ENCODE results near the gene NAA60. TPM values are rescaled to one million over a fixed set of nuclear protein-coding genes. Genes with fewer than 3 reads are reported as not detected.
"Not testable (repeated sequence)": the region's sequence is repeated elsewhere in the genome, so short reads cannot be mapped to it uniquely, and the experiment has no call there.

NAA60 gene
- total RNA-seq, 1 donor from 2014 or later, result 36.2 TPM

GRCh38 chr16:3511286-3512180, 68.1 kb downstream of the NAA60 start:
- H3K4me1 Mint-ChIP-seq (ENCODE audit: low read depth), result peaks cover 38% of the 10 kb centered on the region
- intact Hi-C loops (cut with micrococcal nuclease), result no loop called here
- H3K36me3 Mint-ChIP-seq (ENCODE audit: low read depth), result peaks cover 55% of the 10 kb centered on the region
- H3K9me3 Mint-ChIP-seq, result no peaks in the 10 kb centered on the region
- H3K27me3 Mint-ChIP-seq (ENCODE audit: low read depth), result no peaks in the 10 kb centered on the region
- no peak overlapping the region for H3K27ac Mint-ChIP-seq
- DNase-seq (ENCODE audit: low spot score), result no peak
- H3K4me3 Mint-ChIP-seq (ENCODE audit: low read depth), result no peak overlapping the region

- Mint-ChIP-seq H3K27me3 (ENCODE audit: low read depth) (no peaks in the 10 kb centered on the region), H3K36me3 (ENCODE audit: low read depth) (peaks cover 51% of the 10 kb centered on the region), H3K9me3 (no peaks in the 10 kb centered on the region), H3K4me1 (ENCODE audit: low read depth) (peaks cover 27% of the 10 kb centered on the region), H3K4me3 (ENCODE audit: low read depth) (no peak overlapping the region), H3K27ac (no peak overlapping the region)
- no peak for DNase-seq (ENCODE audit: low spot score)
- intact Hi-C loops (cut with micrococcal nuclease), result no loop called here
These were observed 70.6 kb downstream of the NAA60 start for GRCh38 chr16:3513892-3514583.

- H3K4me1 Mint-ChIP-seq (ENCODE audit: low read depth), result peaks cover 21% of the 10 kb centered on the region
- no peak overlapping the region for H3K27ac Mint-ChIP-seq
- intact Hi-C loops (cut with micrococcal nuclease), result no loop called here
- H3K36me3 Mint-ChIP-seq (ENCODE audit: low read depth), result peaks cover 49% of the 10 kb centered on the region
- H3K9me3 Mint-ChIP-seq, result no peaks in the 10 kb centered on the region
- no peaks in the 10 kb centered on the region for H3K27me3 Mint-ChIP-seq (ENCODE audit: low read depth)
- no peak for DNase-seq (ENCODE audit: low spot score)
- H3K4me3 Mint-ChIP-seq (ENCODE audit: low read depth), result no peak overlapping the region
These were observed 71.1 kb downstream of the NAA60 start for GRCh38 chr16:3514621-3515020.

- no peak overlapping the region for H3K4me3 Mint-ChIP-seq (ENCODE audit: low read depth)
- intact Hi-C loops (cut with micrococcal nuclease), result no loop called here
- no peak overlapping the region for H3K27ac Mint-ChIP-seq
- DNase-seq (ENCODE audit: low spot score), result no peak
- no peaks in the 10 kb centered on the region for H3K27me3 Mint-ChIP-seq (ENCODE audit: low read depth)
- H3K9me3 Mint-ChIP-seq, result no peaks in the 10 kb centered on the region
- peaks cover 48% of the 10 kb centered on the region for H3K36me3 Mint-ChIP-seq (ENCODE audit: low read depth)
- H3K4me1 Mint-ChIP-seq (ENCODE audit: low read depth), result peaks cover 15% of the 10 kb centered on the region
These were observed 72.4 kb downstream of the NAA60 start for GRCh38 chr16:3515897-3516296.

GRCh38 chr16:3518292-3518985, 75.0 kb downstream of the NAA60 start:
- DNase-seq (ENCODE audit: low spot score), result no peak
- peaks cover 47% of the 10 kb centered on the region for H3K36me3 Mint-ChIP-seq (ENCODE audit: low read depth)
- H3K27ac Mint-ChIP-seq, result no peak overlapping the region
- no peaks in the 10 kb centered on the region for H3K27me3 Mint-ChIP-seq (ENCODE audit: low read depth)
- peaks cover 11% of the 10 kb centered on the region for H3K4me1 Mint-ChIP-seq (ENCODE audit: low read depth)
- intact Hi-C loops (cut with micrococcal nuclease), result no loop called here
- H3K9me3 Mint-ChIP-seq, result no peaks in the 10 kb centered on the region
- H3K4me3 Mint-ChIP-seq (ENCODE audit: low read depth), result no peak overlapping the region

GRCh38 chr16:3518986-3519348, 75.5 kb downstream of the NAA60 start:
- Mint-ChIP-seq H3K27ac (no peak overlapping the region), H3K4me3 (ENCODE audit: low read depth) (no peak overlapping the region), H3K4me1 (ENCODE audit: low read depth) (peaks cover 6% of the 10 kb centered on the region), H3K36me3 (ENCODE audit: low read depth) (peaks cover 42% of the 10 kb centered on the region), H3K9me3 (no peaks in the 10 kb centered on the region), H3K27me3 (ENCODE audit: low read depth) (no peaks in the 10 kb centered on the region)
- DNase-seq (ENCODE audit: low spot score), result no peak
- intact Hi-C loops (cut with micrococcal nuclease), result no loop called here

GRCh38 chr16:3519581-3519980, 76.1 kb downstream of the NAA60 start:
- Mint-ChIP-seq H3K36me3 (ENCODE audit: low read depth) (peaks cover 38% of the 10 kb centered on the region), H3K27ac (no peak overlapping the region), H3K4me3 (ENCODE audit: low read depth) (no peak overlapping the region), H3K9me3 (no peaks in the 10 kb centered on the region), H3K4me1 (ENCODE audit: low read depth) (peaks cover 1% of the 10 kb centered on the region), H3K27me3 (ENCODE audit: low read depth) (no peaks in the 10 kb centered on the region)
- DNase-seq (ENCODE audit: low spot score), result no peak
- intact Hi-C loops (cut with micrococcal nuclease), result no loop called here

- Mint-ChIP-seq H3K9me3 (no peaks in the 10 kb centered on the region), H3K4me1 (ENCODE audit: low read depth) (no peaks in the 10 kb centered on the region), H3K27ac (no peak overlapping the region), H3K27me3 (ENCODE audit: low read depth) (no peaks in the 10 kb centered on the region), H3K4me3 (ENCODE audit: low read depth) (no peak overlapping the region), H3K36me3 (ENCODE audit: low read depth) (peaks cover 39% of the 10 kb centered on the region)
- DNase-seq (ENCODE audit: low spot score), result no peak
- intact Hi-C loops (cut with micrococcal nuclease), result no loop called here
These were observed 76.9 kb downstream of the NAA60 start for GRCh38 chr16:3520413-3520812.

- H3K27me3 Mint-ChIP-seq (ENCODE audit: low read depth), result no peaks in the 10 kb centered on the region
- intact Hi-C loops (cut with micrococcal nuclease), result no loop called here
- peaks cover 39% of the 10 kb centered on the region for H3K36me3 Mint-ChIP-seq (ENCODE audit: low read depth)
- H3K4me1 Mint-ChIP-seq (ENCODE audit: low read depth), result peaks cover 2% of the 10 kb centered on the region
- no peak overlapping the region for H3K4me3 Mint-ChIP-seq (ENCODE audit: low read depth)
- H3K9me3 Mint-ChIP-seq, result no peaks in the 10 kb centered on the region
- no peak for DNase-seq (ENCODE audit: low spot score)
- no peak overlapping the region for H3K27ac Mint-ChIP-seq
These were observed 77.4 kb downstream of the NAA60 start for GRCh38 chr16:3520841-3521240.

- peaks cover 32% of the 10 kb centered on the region for H3K36me3 Mint-ChIP-seq (ENCODE audit: low read depth)
- intact Hi-C loops (cut with micrococcal nuclease), result no loop called here
- peaks cover 9% of the 10 kb centered on the region for H3K4me1 Mint-ChIP-seq (ENCODE audit: low read depth)
- H3K9me3 Mint-ChIP-seq, result no peaks in the 10 kb centered on the region
- H3K27me3 Mint-ChIP-seq (ENCODE audit: low read depth), result no peaks in the 10 kb centered on the region
- no peak overlapping the region for H3K4me3 Mint-ChIP-seq (ENCODE audit: low read depth)
- no peak overlapping the region for H3K27ac Mint-ChIP-seq
- DNase-seq (ENCODE audit: low spot score), result no peak
These were observed 79.8 kb downstream of the NAA60 start for GRCh38 chr16:3523281-3523680.

GRCh38 chr16:3525951-3526350, 82.5 kb downstream of the NAA60 start:
- Mint-ChIP-seq H3K27ac (no peak overlapping the region), H3K36me3 (ENCODE audit: low read depth) (peaks cover 29% of the 10 kb centered on the region), H3K4me1 (ENCODE audit: low read depth) (peaks cover 11% of the 10 kb centered on the region), H3K4me3 (ENCODE audit: low read depth) (no peak overlapping the region), H3K27me3 (ENCODE audit: low read depth) (no peaks in the 10 kb centered on the region), H3K9me3 (no peaks in the 10 kb centered on the region)
- no peak for DNase-seq (ENCODE audit: low spot score)
- intact Hi-C loops (cut with micrococcal nuclease), result no loop called here

- H3K9me3 Mint-ChIP-seq; DNase-seq (ENCODE audit: low spot score); H3K27ac Mint-ChIP-seq; H3K4me3 Mint-ChIP-seq (ENCODE audit: low read depth); intact Hi-C loops (cut with micrococcal nuclease); H3K27me3 Mint-ChIP-seq (ENCODE audit: low read depth): not testable (repeated sequence)
- Mint-ChIP-seq H3K36me3 (ENCODE audit: low read depth) (peaks cover 31% of the 10 kb centered on the region), H3K4me1 (ENCODE audit: low read depth) (peaks cover 11% of the 10 kb centered on the region)
These were observed 83.8 kb downstream of the NAA60 start for GRCh38 chr16:3527216-3527829.

All from activated T-helper 2 cell treated with anti-CD3 and anti-CD28 coated beads, Interferon-gamma antibody, Interleukin-2, Interleukin-4, amounts not matched to agents 10 μg/mL and 5 μg/mL and 100 μg/mL, durations not matched to agents 14 hours and 24 hours and 36 hours (primary cell).